ENCODE data around the gene MFGE8.

- no peak for TF ChIP-seq TAF1 (IDR thresholded peaks at IDR 0.05; ENCODE audit: borderline replicate concordance, low read depth, low read length)
- no peak for TF ChIP-seq POLR2A (IDR thresholded peaks at IDR 0.05; ENCODE audit: low read depth, low read length)
Observed at GRCh38 chr15:88904624-88905327, 8.4 kb downstream of the MFGE8 start.

Measured in GM12892 (cell line).